HG03135 (cell line): ENCODE measurements around the gene CTAGE9.

Experiments
- ATAC-seq: cut with Tn5 transposase; IDR thresholded peaks from one replicate; pipeline ENCODE4 v1.9.1; 2021; ENCODE audit warnings: mild to moderate bottlenecking, moderate library complexity; ENCODE audit not compliant: unreplicated experiment

The CTAGE9 gene

GRCh38 chr6:131673184-131673583 lies 37.6 kb downstream of the CTAGE9 start:
- no peak for ATAC-seq

GRCh38 chr6:131669891-131670290 lies 40.9 kb downstream of the CTAGE9 start:
- ATAC-seq = no peak

DNA sequence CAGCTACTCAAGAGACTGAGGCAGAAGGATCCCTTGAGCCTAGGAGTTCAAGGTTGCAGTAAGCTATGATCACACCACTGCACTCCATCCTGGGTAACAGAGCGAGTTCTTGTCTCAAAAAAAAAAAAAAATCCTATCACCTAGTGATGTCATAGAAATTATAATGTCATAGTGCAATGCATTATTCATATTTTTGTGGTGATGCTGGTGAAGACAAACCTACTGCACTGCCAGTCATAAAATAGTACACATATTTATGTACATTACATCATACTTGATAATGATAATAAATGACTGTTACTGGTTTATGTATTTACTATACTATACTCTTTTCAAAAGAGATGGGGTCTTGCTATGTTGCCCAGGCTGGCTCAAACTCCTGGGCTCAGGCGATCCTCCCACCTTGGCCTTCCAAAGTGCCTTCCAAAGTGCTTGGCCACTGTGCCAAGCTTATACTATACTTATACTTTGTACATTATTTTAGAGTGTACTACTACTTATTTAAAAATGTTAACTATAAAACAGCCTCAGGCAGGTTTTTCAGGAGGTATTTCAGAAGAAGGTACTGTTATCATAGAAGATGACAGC lies 47.1 kb downstream of the CTAGE9 start:
- ATAC-seq = no peak

DNA sequence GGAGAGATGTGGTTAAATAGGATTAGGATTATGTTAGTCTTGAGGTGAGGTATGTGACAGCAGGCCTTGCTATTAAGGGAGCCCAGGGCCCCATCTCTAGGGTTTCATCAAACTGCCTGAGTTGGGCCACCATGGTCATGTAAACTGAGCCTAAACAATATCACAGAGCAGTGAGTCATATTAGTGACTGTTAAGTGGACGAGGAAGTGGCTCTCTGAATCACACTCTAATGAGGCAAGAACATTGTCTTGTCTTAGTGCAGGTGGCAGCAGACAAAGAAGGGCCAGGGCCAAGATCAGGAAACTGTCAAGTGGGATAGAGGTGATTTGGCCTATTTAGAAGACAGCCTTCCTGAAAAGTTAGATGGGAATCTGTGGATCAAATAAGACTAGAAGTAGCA lies 50.6 kb downstream of the CTAGE9 start:
- ATAC-seq = no peak
